GM10266 (cell line): Measurements from ENCODE around the gene OR10H4.
"Not testable (repeated sequence)": the region's sequence is repeated elsewhere in the genome, so short reads cannot be mapped to it uniquely, and the experiment has no call there.

ENCODE experiments used
- DNase-seq: peaks from one replicate; pipeline ENCODE4 v3.0.0; 2012; ENCODE audit errors: extremely low spot score
- TF ChIP-seq, protein P1 (sequence below): IDR thresholded peaks from 2 replicates; pipeline ENCODE4 v1.5.1; 2012; ENCODE audit warnings: mild to moderate bottlenecking, low read depth; ENCODE audit not compliant: control insufficient read depth, insufficient read depth; ENCODE audit errors: missing control alignments

The OR10H4 gene

DNA sequence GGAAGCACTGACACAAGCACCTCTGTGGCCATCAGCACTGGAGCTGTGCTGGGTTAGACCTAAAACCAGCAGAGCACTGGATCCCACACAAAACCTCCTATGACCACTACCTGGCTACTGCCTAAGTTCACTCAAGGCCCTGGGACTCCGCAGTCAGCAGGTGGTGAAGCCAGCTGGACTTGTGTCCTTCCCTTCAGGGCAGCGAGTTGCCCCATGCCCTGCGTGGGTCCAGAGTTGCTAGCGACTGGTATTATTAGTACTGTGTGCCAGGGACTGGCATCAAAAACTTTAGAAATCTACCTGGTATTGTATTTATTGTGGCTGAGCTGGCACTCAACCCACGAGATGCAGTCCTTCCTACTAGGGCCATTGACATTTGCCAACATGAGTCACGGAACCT, 6.0 kb downstream of the OR10H4 start:
- no peak for DNase-seq
- TF ChIP-seq, protein P1, sequence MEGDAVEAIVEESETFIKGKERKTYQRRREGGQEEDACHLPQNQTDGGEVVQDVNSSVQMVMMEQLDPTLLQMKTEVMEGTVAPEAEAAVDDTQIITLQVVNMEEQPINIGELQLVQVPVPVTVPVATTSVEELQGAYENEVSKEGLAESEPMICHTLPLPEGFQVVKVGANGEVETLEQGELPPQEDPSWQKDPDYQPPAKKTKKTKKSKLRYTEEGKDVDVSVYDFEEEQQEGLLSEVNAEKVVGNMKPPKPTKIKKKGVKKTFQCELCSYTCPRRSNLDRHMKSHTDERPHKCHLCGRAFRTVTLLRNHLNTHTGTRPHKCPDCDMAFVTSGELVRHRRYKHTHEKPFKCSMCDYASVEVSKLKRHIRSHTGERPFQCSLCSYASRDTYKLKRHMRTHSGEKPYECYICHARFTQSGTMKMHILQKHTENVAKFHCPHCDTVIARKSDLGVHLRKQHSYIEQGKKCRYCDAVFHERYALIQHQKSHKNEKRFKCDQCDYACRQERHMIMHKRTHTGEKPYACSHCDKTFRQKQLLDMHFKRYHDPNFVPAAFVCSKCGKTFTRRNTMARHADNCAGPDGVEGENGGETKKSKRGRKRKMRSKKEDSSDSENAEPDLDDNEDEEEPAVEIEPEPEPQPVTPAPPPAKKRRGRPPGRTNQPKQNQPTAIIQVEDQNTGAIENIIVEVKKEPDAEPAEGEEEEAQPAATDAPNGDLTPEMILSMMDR, result no peak

GRCh38 chr19:15962319-15962718, 13.5 kb downstream of the OR10H4 start:
- TF ChIP-seq, protein P1, result no peak
- DNase-seq, result no peak

- no peak for DNase-seq
- TF ChIP-seq, protein P1, result no peak
Observed at GRCh38 chr19:15964231-15964630, 15.4 kb downstream of the OR10H4 start.

DNA sequence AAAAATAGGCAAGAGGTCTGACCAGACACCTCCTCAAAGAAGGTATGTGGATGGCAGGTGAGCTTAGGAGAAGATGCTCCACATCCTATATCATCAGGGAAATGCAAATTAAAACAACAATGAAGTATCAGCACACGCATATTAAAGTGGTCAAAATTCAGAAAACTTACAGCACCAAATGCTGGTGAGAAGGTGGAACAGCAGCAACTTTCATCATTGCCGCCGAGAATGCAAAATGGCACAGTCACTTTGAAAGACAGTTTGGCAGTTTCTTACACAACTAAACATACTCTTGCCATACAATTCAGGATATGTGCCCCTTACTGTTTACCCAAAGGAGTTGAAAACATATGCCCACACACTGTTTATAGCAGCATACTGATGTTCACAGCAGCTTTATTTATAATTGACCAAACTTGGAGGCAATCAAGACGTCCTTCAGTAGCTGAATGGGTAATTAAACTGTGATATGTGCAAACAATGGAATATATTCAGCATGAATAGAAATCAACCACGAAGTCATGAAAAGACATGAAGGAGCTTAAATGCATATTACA, 22.5 kb downstream of the OR10H4 start:
- TF ChIP-seq, protein P1, result no peak
- DNase-seq, result no peak

GRCh38 chr19:15972043-15972442, 23.2 kb downstream of the OR10H4 start:
- not testable (repeated sequence) for DNase-seq

DNA sequence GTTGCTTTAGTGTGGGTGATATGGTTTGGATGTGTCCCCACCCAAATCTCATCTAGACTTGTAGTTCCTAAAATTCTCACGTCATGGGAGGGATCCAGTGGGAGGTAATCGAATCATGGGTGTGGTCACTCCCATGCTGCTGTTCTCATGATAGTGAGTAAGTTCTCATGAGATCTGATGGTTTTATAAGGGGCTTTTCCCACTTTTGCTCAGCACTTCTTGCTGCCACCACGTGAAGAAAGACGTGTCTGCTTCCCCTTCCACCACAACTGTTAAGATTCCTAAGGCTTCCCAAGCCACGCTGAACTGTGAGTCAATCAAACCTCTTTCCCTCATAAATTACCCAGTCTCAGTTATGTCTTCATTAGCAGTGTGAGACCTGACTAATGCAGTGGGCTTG, 26.0 kb downstream of the OR10H4 start:
- DNase-seq, result no peak
- TF ChIP-seq, protein P1, result no peak

- no peak for DNase-seq
- TF ChIP-seq, protein P1, result no peak
Observed at GRCh38 chr19:15976836-15977689, 28.3 kb downstream of the OR10H4 start.
